Liver (tissue), 9 donors: ENCODE data around the gene OR10H5. TPM values are rescaled to one million over a fixed set of nuclear protein-coding genes. Genes with fewer than 3 reads are reported as not detected.

Experiments used
- DNase-seq: peaks from one replicate; pipeline ENCODE4 v3.0.0-alpha.2; 2017; ENCODE audit warnings: low spot score
- H3K27ac ChIP-seq, 2 donors: one replicate each; pipeline ENCODE4 v1.7.0; 2013; ENCODE audit warnings: inconsistent platforms in 2 of 2, low read length in 2 of 2, control low read depth in 1 of 2, low read depth in 1 of 2, mild to moderate bottlenecking in 1 of 2
- H3K27me3 ChIP-seq, 4 donors: one replicate each; pipeline versions ENCODE4 v1.6.1 to v1.7.0; 2013; ENCODE audit warnings: low read length in 3 of 4, inconsistent platforms in 1 of 4, mild to moderate bottlenecking in 1 of 4, moderate library complexity in 1 of 4; ENCODE audit not compliant: control insufficient read depth in 4 of 4, insufficient read depth in 4 of 4
- H3K36me3 ChIP-seq, 4 donors: one replicate each; pipeline versions ENCODE4 v1.6.1 to v1.7.0; 2013; ENCODE audit warnings: low read length in 3 of 4, mild to moderate bottlenecking in 3 of 4, low read depth in 1 of 4, moderate library complexity in 1 of 4; ENCODE audit not compliant: control insufficient read depth in 4 of 4, insufficient read depth in 3 of 4
- H3K4me1 ChIP-seq, 4 donors: one replicate each; pipeline versions ENCODE4 v1.6.1 to v1.7.0; 2013; ENCODE audit warnings: low read length in 3 of 4, mild to moderate bottlenecking in 3 of 4, moderate library complexity in 1 of 4; ENCODE audit not compliant: control insufficient read depth in 4 of 4, insufficient read depth in 4 of 4
- H3K4me3 ChIP-seq, 3 donors: one replicate each; pipeline versions ENCODE4 v1.6.1 to v1.7.0; 2013; ENCODE audit warnings: low read length in 3 of 3, control low read depth in 1 of 3, low read depth in 1 of 3, mild to moderate bottlenecking in 1 of 3
- H3K9ac ChIP-seq, 2 donors: one replicate each; pipeline ENCODE4 v1.7.0; 2013; ENCODE audit warnings: low read length in 2 of 2, mild to moderate bottlenecking in 2 of 2, moderate library complexity in 2 of 2, control low read depth in 1 of 2, low read depth in 1 of 2
- H3K9me3 ChIP-seq, 4 donors: one replicate each; pipeline versions ENCODE4 v1.6.1 to v1.7.0; 2013; ENCODE audit warnings: low read length in 3 of 4; ENCODE audit not compliant: control insufficient read depth in 4 of 4
- ATF3 ChIP-seq: IDR thresholded peaks from 2 replicates; pipeline ENCODE4 v1.6.1; 2016; ENCODE audit warnings: antibody characterized with exemption
- FOXA1 ChIP-seq: IDR thresholded peaks from 2 replicates; pipeline ENCODE4 v1.6.1; 2016; ENCODE audit warnings: antibody characterized with exemption
- FOXA2 ChIP-seq: IDR thresholded peaks from 2 replicates; pipeline ENCODE4 v1.6.1; 2016; ENCODE audit warnings: antibody characterized with exemption
- HNF4A ChIP-seq, 2 donors: conservative IDR thresholded peaks; 2 replicates each; pipeline ENCODE4 v1.6.1; 2016; ENCODE audit warnings: antibody characterized with exemption in 2 of 2, mild to moderate bottlenecking in 2 of 2
- JUND ChIP-seq, 2 donors: IDR thresholded peaks; 2 replicates each; pipeline ENCODE4 v1.6.1; 2016; ENCODE audit warnings: antibody characterized with exemption in 2 of 2
- NR2F2 ChIP-seq: IDR thresholded peaks from 2 replicates; pipeline ENCODE4 v1.6.1; 2016; ENCODE audit warnings: antibody characterized with exemption
- RAD21 ChIP-seq, 2 donors: IDR thresholded peaks; 2 replicates each; pipeline ENCODE4 v1.6.1; 2016; ENCODE audit warnings: antibody characterized with exemption in 2 of 2, mild to moderate bottlenecking in 2 of 2
- RXRA ChIP-seq, 2 donors: IDR thresholded peaks; 2 replicates each; pipeline ENCODE4 v1.6.1; 2017 to 2018; ENCODE audit warnings: antibody characterized with exemption in 2 of 2, mild to moderate bottlenecking in 1 of 2
- SP1 ChIP-seq: IDR thresholded peaks from 2 replicates; pipeline ENCODE4 v1.6.1; 2018; ENCODE audit warnings: antibody characterized with exemption, mild to moderate bottlenecking
- YY1 ChIP-seq: IDR thresholded peaks from 2 replicates; pipeline ENCODE4 v1.6.1; 2016; ENCODE audit warnings: antibody characterized with exemption, mild to moderate bottlenecking
- ZBTB33 ChIP-seq: IDR thresholded peaks from 2 replicates; pipeline ENCODE4 v1.6.1; 2016; ENCODE audit warnings: antibody characterized with exemption
- WGBS: extraction: QIAGEN DNeasy Blood & Tissue Kit; methylation state at CpG from one replicate; pipeline ENCODE4 v1.1.7; 2013; 5-methylcytosine and 5-hydroxymethylcytosine counted together
- polyA plus RNA-seq, 2 donors: library from polyadenylated mRNA; stranded (reverse) in 1 of 2; unstranded in 1 of 2; fragments of 200-250 nt in 1 of 2; fragments of >200 nt in 1 of 2; fragmentation: Nextera tagmentation in 1 of 2; extraction: Ambion mirVana in 1 of 2; gene quantifications; one replicate each; pipeline versions ENCODE4 v1.2.1 to v1.2.3, GENCODE V29; 2013 to 2015
- total RNA-seq, 2 donors: library from RNA; depleted of rRNA; stranded (reverse); fragments of >200 nt; gene quantifications; one replicate each; pipeline ENCODE4 v1.2.3, GENCODE V29; 2014
- TF ChIP-seq, protein P1 (sequence below): IDR thresholded peaks from 2 replicates; pipeline ENCODE4 v1.6.1; 2016; ENCODE audit warnings: antibody characterized with exemption, mild to moderate bottlenecking
- TF ChIP-seq, protein P2 (sequence below): IDR thresholded peaks from 2 replicates; pipeline ENCODE4 v1.6.1; 2016; ENCODE audit warnings: antibody characterized with exemption
- TF ChIP-seq, protein P3 (sequence below): fragments of 150-350 bp; IDR thresholded peaks from 2 replicates; pipeline ENCODE4 v1.5.1; 2017; ENCODE audit warnings: improper control_type of control experiment, low read depth, low read length; ENCODE audit not compliant: missing input control
- donor health status: healthy.
- donor health status: healthy.
- donor health status: healthy.
- donor health status: healthy.
- donor health status: healthy.

OR10H5 gene
- total and polyA plus RNA-seq, 4 donors: not detected

- Histone ChIP-seq H3K4me1 (peaks cover 0 to 11% (median 7%) of the 10 kb centered on the region in 4 donors), H3K36me3 (no peaks in the 10 kb centered on the region), H3K27ac (peak overlapping the region in 1 of 2 donors; percentile 36), H3K9me3 (no peaks in the 10 kb centered on the region), H3K4me3 (no peak overlapping the region), H3K27me3 (peaks cover 0 to 3% (median 0%) of the 10 kb centered on the region in 4 donors), H3K9ac (no peak overlapping the region)
- TF ChIP-seq HNF4A (conservative IDR thresholded peaks at IDR 0.05): peak in 1 of 2 donors; percentile 31
- TF ChIP-seq FOXA2: no peak
- TF ChIP-seq SP1: peak; percentile 27
- TF ChIP-seq JUND (IDR thresholded peaks at IDR 0.05): no peak
- TF ChIP-seq ZBTB33: no peak
- TF ChIP-seq RXRA (IDR thresholded peaks at IDR 0.05): no peak
- TF ChIP-seq, protein P1, sequence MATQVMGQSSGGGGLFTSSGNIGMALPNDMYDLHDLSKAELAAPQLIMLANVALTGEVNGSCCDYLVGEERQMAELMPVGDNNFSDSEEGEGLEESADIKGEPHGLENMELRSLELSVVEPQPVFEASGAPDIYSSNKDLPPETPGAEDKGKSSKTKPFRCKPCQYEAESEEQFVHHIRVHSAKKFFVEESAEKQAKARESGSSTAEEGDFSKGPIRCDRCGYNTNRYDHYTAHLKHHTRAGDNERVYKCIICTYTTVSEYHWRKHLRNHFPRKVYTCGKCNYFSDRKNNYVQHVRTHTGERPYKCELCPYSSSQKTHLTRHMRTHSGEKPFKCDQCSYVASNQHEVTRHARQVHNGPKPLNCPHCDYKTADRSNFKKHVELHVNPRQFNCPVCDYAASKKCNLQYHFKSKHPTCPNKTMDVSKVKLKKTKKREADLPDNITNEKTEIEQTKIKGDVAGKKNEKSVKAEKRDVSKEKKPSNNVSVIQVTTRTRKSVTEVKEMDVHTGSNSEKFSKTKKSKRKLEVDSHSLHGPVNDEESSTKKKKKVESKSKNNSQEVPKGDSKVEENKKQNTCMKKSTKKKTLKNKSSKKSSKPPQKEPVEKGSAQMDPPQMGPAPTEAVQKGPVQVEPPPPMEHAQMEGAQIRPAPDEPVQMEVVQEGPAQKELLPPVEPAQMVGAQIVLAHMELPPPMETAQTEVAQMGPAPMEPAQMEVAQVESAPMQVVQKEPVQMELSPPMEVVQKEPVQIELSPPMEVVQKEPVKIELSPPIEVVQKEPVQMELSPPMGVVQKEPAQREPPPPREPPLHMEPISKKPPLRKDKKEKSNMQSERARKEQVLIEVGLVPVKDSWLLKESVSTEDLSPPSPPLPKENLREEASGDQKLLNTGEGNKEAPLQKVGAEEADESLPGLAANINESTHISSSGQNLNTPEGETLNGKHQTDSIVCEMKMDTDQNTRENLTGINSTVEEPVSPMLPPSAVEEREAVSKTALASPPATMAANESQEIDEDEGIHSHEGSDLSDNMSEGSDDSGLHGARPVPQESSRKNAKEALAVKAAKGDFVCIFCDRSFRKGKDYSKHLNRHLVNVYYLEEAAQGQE: no peak
- TF ChIP-seq, protein P2, sequence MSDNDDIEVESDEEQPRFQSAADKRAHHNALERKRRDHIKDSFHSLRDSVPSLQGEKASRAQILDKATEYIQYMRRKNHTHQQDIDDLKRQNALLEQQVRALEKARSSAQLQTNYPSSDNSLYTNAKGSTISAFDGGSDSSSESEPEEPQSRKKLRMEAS: no peak
- TF ChIP-seq RAD21 (IDR thresholded peaks at IDR 0.05): peak in 1 of 2 donors; percentile 42
- TF ChIP-seq, protein P3, sequence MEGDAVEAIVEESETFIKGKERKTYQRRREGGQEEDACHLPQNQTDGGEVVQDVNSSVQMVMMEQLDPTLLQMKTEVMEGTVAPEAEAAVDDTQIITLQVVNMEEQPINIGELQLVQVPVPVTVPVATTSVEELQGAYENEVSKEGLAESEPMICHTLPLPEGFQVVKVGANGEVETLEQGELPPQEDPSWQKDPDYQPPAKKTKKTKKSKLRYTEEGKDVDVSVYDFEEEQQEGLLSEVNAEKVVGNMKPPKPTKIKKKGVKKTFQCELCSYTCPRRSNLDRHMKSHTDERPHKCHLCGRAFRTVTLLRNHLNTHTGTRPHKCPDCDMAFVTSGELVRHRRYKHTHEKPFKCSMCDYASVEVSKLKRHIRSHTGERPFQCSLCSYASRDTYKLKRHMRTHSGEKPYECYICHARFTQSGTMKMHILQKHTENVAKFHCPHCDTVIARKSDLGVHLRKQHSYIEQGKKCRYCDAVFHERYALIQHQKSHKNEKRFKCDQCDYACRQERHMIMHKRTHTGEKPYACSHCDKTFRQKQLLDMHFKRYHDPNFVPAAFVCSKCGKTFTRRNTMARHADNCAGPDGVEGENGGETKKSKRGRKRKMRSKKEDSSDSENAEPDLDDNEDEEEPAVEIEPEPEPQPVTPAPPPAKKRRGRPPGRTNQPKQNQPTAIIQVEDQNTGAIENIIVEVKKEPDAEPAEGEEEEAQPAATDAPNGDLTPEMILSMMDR: no peak
- no peak for TF ChIP-seq YY1
- TF ChIP-seq ATF3: no peak
- peak; percentile 34 for TF ChIP-seq NR2F2
- no peak for TF ChIP-seq FOXA1
- 21% methylated on average over 10 of the region's 10 CpGs for WGBS
- no peak for DNase-seq
Measured at GRCh38 chr19:15779756-15780476, 7.5 kb upstream of the OR10H5 start.
